ENCODE data around the gene TMEM120B. TPM values are rescaled to one million over a fixed set of nuclear protein-coding genes. Genes with fewer than 3 reads are reported as not detected.

TMEM120B gene
- polyA plus RNA-seq, 1 donor from 2014 or later = 9.8 TPM

GRCh38 chr12:121823727-121824115 lies 111.2 kb downstream of the TMEM120B start:
- Histone ChIP-seq H3K4me2 (ENCODE audit: low read length) (no peak overlapping the region), H4K20me1 (ENCODE audit: insufficient read depth) (no peaks in the 10 kb centered on the region), H3K27me3 (ENCODE audit: insufficient read depth, low read depth, low read length) (no peaks in the 10 kb centered on the region), H3K9me2 (ENCODE audit: insufficient read depth, low read length) (no peaks in the 10 kb centered on the region), H3K79me2 (replicated peaks; ENCODE audit: insufficient read depth, low read length) (no peaks in the 10 kb centered on the region), H3F3A (ENCODE audit: insufficient read depth, low read length, poor library complexity, severe bottlenecking) (no peaks in the 10 kb centered on the region), H3K9me3 (ENCODE audit: low read length) (no peaks in the 10 kb centered on the region), H2AFZ (ENCODE audit: low read depth, low read length) (no peak overlapping the region), H3K27ac (ENCODE audit: low read length) (no peak overlapping the region), H3K9ac (ENCODE audit: low read length) (no peak overlapping the region), H3K36me3 (ENCODE audit: insufficient read depth, low read length) (no peaks in the 10 kb centered on the region), H3K4me3 (ENCODE audit: low read length) (no peak overlapping the region)
- TF ChIP-seq SMC3 (conservative IDR thresholded peaks at IDR 0.05; ENCODE audit: poor library complexity) = no peak
- TF ChIP-seq CTCF (IDR thresholded peaks at IDR 0.05; ENCODE audit: poor library complexity, severe bottlenecking) = no peak
- no peak for TF ChIP-seq MXI1 (conservative IDR thresholded peaks at IDR 0.05; ENCODE audit: poor library complexity, severe bottlenecking)
- no peak for TF ChIP-seq EZH2 (IDR thresholded peaks at IDR 0.05; ENCODE audit: borderline replicate concordance, insufficient read depth, low read length, poor library complexity, severe bottlenecking)
- no peak for TF ChIP-seq POLR2AphosphoS5 (IDR thresholded peaks at IDR 0.05)
- TF ChIP-seq RAD21 (conservative IDR thresholded peaks at IDR 0.05) = no peak
- no peak for TF ChIP-seq TAF1 (IDR thresholded peaks at IDR 0.05; ENCODE audit: low read depth)
- TF ChIP-seq EP300 (conservative IDR thresholded peaks at IDR 0.05; ENCODE audit: poor library complexity, severe bottlenecking) = no peak

- Histone ChIP-seq H3F3A (ENCODE audit: insufficient read depth, low read length, poor library complexity, severe bottlenecking) (no peaks in the 10 kb centered on the region), H4K20me1 (ENCODE audit: insufficient read depth) (no peaks in the 10 kb centered on the region), H3K4me3 (ENCODE audit: low read length) (no peak overlapping the region), H3K9me2 (ENCODE audit: insufficient read depth, low read length) (no peaks in the 10 kb centered on the region), H3K9ac (ENCODE audit: low read length) (no peak overlapping the region), H2AFZ (ENCODE audit: low read depth, low read length) (no peak overlapping the region), H3K79me2 (replicated peaks; ENCODE audit: insufficient read depth, low read length) (no peaks in the 10 kb centered on the region), H3K36me3 (ENCODE audit: insufficient read depth, low read length) (no peaks in the 10 kb centered on the region), H3K27me3 (ENCODE audit: insufficient read depth, low read depth, low read length) (no peaks in the 10 kb centered on the region), H3K27ac (ENCODE audit: low read length) (no peak overlapping the region), H3K4me2 (ENCODE audit: low read length) (no peak overlapping the region), H3K9me3 (ENCODE audit: low read length) (no peaks in the 10 kb centered on the region)
- no peak for TF ChIP-seq RAD21 (conservative IDR thresholded peaks at IDR 0.05)
- TF ChIP-seq CTCF (IDR thresholded peaks at IDR 0.05; ENCODE audit: poor library complexity, severe bottlenecking) = no peak
- no peak for TF ChIP-seq TAF1 (IDR thresholded peaks at IDR 0.05; ENCODE audit: low read depth)
- TF ChIP-seq EZH2 (IDR thresholded peaks at IDR 0.05; ENCODE audit: borderline replicate concordance, insufficient read depth, low read length, poor library complexity, severe bottlenecking) = no peak
- TF ChIP-seq POLR2AphosphoS5 (IDR thresholded peaks at IDR 0.05) = no peak
- no peak for TF ChIP-seq SMC3 (conservative IDR thresholded peaks at IDR 0.05; ENCODE audit: poor library complexity)
- no peak for TF ChIP-seq EP300 (conservative IDR thresholded peaks at IDR 0.05; ENCODE audit: poor library complexity, severe bottlenecking)
- no peak for TF ChIP-seq MXI1 (conservative IDR thresholded peaks at IDR 0.05; ENCODE audit: poor library complexity, severe bottlenecking)
- no peak for TF ChIP-seq REST (IDR thresholded peaks at IDR 0.05; ENCODE audit: borderline replicate concordance)
Measured at GRCh38 chr12:121825041-121825523, 112.5 kb downstream of the TMEM120B start.
